HG03342 (cell line): ENCODE data around the gene STX2.
A peak's percentile ranks its signal among the peaks of the same experiment; 100 is the strongest.
"Not testable (repeated sequence)": the region's sequence is repeated elsewhere in the genome, so short reads cannot be mapped to it uniquely, and the experiment has no call there.

Experiments
- ATAC-seq: cut with Tn5 transposase; IDR thresholded peaks from one replicate; pipeline ENCODE4 v1.9.1; 2021; ENCODE audit warnings: mild to moderate bottlenecking, moderate library complexity; ENCODE audit not compliant: unreplicated experiment

The STX2 gene

DNA sequence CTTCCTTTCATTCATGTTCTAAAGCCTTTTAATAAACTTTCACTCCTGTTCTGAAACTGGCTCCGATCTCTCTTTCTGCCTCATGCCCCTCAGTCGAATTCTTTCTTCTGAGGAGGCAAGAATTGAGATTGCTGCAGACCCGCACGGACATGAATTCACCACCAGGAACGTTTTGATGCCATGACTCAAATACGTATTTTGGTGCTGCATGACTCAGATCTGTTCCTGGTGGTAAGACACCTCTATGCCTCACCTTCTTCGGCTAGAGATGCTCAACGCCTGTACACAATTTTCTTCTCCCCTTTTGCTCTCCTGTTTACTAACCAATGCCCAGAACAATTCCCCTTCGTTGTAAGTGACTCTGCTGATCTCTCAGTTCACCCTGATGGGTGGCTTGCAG, 70.9 kb downstream of the STX2 start:
- ATAC-seq: no peak

DNA sequence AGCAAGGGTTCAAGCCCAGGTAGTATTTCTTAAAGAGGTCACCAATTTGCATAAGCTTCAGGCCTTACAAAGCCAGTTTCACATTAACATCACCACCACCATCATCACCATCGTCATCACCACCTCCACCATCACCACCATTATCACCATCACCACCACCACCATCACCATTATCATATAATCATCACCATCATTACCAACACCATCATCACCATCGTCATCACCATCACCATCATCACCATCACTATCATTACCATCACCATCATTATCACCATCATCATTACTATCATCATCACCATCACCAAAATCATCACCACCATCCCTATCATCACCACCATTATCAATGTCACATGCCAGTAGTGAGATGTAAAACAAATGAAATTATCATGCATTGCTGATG, 72.6 kb downstream of the STX2 start:
- no peak for ATAC-seq

DNA sequence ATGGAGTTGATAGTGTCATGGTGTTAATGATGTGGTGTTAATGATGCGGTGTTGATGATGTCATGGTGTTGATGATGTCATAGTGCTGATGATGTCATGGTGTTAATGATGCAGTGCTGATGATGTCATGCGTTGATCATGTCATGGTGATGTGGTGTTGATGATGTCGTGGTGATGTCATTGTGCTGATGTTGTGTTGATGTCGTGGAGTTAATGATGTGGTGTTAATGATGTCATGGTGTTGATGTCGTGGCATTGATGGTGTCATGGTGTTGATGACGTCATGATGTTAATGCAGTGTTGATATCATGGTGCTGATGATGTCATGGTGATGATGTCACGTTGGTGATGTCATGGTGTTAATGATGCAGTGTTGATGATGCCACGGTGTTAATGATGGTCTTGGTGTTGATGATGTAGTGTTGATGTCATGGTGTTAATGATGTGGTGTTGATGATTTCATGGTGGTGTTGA, 73.8 kb downstream of the STX2 start:
- ATAC-seq: no peak

DNA sequence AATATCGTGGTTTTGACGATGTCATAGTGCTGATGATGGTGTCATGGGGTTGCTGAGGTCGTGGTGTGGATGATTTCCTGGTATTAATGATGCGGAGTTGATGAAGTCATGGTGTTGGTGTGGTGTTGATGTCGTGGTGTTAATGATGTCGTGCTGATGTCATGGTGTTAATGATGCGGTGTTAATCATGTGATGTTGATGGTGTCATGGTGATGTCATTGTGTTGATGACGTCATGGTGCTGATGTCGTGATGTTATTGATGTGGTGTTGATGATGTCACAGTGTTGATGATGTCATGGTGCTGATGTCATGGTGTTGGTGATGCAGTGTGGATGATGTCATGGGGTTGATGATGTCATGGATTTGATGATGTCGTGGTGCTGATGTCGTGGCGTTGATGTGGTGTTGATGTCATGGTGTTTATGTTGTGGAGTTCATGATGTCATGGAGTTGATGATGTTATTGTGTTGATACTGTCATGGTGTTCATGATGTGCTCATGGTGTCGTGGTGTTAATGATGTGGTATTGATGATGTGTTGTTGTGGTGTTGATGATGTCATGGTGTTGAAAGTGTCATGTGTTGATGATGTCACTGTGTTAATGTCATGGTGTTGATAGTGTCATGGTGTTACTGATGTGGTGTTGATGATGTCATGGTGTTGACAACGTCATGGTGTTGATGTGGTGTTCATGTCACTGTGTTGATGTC, 74.4 kb downstream of the STX2 start:
- ATAC-seq: no peak

DNA sequence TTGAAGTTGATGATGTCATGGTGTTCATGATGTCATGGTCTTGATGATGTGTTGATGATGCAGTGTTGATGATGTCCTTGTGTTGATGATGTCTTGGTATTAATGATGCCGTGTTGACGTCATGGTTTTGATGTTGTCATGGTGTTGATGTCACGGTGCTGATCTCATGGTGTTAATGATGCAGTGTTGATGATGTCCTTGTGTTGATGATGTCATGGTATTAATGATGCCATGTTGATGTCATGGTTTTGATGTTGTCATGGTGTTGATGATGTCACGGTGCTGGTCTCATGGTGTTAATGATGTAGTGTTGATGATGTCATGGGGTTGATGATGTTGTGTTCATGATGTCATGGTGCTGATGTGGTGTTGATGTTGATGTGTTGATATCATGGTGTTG, 75.0 kb downstream of the STX2 start:
- no peak for ATAC-seq

DNA sequence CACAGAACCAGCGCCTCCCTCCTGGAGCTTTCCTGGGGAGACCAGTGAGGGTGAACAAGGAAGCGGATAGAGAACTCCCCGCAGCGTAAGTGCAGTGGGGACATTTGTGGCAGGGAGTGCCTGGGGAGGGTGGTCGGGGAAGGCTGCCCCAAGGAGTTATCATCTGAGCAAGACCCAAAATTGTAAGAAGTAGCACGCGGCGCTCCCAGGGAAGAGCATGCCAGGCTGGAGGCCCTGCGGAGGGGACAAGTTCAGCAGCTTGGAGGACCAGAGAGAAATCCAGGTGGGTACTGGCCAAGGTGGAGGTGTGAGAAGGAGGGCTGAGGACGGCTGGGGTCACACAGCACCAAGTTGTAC, 76.8 kb downstream of the STX2 start:
- ATAC-seq: no peak

DNA sequence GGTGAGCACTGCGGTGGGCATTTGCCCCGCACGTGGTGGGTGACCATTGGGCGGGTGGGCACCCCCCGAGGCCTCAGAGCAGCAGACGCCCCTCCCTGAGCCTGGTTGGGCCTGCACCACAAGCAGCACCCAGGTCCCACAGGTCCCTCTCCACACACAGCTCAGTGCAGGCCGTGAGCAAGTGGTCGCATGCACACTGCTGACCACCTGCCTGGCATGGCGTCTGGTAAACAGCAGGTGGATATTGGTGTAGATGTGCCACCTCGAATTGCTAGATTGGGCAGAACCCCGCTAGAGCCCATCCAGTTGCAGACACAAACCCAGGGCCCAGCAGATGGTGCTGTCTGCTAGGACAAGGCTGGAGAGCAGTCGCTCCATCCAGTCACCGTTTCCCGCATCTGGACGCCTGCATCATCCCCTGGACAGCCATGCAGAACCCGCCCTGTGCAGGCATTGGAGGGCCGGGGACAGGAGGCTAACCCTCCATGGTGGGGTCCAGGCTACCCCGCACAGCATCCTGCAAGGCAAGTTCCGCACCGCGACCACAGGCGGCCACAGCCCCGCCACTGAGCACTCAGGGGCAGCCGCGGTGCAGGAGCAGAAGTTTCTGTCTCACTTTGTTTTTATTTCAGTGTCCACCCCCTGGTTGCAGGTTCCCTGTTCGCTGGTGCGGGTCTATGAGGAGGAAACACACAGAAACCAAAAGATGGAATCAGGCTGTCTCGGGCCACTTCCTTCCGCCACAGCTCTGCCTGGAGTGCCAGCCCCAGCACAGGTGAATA, 77.3 kb downstream of the STX2 start:
- ATAC-seq: peak; percentile 36

DNA sequence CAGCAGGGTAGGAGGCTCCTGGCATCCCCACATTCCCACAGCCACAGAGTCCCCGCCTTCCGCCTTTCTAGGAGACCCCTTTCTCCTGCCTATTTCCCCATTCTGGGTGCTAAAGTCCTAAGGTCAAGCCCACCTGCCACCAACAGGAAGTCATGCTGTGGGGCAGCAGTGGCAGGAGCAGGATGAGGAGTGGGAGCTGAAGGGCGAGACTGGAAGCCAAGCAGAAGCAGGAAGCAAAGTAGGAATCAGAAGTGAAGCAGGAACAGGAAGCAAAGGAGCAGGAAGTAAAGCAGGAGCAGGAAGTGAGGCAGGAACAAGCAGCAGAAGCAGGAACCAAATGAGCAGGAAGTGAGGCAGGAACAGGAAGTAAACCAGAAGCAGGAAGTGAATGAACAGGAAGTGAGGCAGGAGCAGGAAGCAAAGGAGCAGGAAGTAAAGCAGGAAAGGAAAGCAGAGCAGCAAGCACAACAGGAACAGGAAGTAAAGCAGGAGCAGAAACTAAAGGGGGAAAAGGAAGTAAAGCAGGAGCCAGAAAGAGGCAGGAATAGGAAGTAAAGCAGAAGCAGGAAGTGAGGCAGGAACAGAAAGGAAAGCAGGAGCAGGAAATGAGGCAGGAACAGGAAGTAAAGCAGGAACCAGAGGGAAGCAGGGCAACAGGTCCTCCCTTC, 84.7 kb downstream of the STX2 start:
- no peak for ATAC-seq

DNA sequence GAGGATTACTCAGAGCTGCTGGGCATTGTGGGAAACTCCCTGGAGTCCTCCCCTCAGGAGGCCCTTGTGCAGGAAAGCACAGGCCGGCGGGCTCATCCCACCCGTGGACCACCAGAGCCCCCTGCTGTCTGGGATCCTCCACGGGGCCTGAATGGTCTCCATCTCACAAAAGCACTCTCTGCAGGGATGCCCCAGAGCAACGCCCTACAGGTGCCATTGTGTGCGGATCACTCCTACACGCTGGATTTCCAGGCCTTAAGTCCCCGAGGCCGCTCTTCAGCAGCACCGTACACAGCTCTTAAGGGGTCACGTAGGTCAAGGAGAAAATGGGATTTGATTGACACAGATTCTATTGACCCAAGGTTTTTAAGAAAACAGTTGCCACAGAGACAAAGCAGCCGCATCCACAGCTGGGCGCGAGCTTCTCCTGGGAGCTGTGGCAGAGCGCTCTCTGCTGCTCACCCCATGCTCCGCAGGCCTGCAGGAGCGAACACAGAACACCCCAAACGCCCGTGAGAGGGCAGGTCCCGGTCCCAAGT, 86.3 kb downstream of the STX2 start:
- no peak for ATAC-seq

DNA sequence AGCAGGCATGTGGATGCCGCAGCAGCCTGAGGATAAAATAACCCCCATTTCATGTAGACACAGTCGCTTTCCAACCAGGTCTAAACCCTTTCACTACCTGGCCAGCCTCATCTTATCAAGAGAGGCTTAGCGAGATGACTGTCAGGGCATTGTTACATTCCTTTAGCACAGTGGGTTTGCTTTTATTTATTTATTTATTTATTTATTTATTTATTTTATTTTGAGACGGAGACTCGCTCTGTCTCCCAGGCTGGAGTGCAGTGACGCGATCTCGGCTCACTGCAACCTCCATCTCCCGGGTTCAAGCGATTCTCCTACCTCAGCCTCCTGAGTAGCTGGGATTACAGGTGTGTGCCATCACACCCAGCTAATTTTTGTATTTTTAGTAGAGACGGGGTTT, 87.0 kb downstream of the STX2 start:
- not testable (repeated sequence) for ATAC-seq

DNA sequence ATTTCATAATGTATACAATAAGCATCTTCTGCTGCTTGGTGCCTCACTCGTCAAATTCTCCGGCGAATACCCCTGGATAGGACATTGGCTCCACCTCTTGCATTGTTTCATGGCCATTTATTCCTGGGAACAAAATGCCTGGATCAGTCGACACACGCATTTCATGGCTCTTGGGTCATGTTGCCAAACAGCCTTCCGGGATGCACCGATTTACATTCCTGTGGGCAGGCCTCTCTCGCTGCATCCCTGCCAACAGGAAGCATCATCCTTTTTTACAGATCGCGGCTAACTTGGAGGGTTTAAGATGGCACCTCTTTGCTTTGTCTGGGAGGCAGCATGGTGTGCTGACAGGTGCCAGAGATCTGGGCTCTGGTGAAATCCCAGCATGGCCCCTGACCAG, 90.3 kb downstream of the STX2 start:
- no peak for ATAC-seq

DNA sequence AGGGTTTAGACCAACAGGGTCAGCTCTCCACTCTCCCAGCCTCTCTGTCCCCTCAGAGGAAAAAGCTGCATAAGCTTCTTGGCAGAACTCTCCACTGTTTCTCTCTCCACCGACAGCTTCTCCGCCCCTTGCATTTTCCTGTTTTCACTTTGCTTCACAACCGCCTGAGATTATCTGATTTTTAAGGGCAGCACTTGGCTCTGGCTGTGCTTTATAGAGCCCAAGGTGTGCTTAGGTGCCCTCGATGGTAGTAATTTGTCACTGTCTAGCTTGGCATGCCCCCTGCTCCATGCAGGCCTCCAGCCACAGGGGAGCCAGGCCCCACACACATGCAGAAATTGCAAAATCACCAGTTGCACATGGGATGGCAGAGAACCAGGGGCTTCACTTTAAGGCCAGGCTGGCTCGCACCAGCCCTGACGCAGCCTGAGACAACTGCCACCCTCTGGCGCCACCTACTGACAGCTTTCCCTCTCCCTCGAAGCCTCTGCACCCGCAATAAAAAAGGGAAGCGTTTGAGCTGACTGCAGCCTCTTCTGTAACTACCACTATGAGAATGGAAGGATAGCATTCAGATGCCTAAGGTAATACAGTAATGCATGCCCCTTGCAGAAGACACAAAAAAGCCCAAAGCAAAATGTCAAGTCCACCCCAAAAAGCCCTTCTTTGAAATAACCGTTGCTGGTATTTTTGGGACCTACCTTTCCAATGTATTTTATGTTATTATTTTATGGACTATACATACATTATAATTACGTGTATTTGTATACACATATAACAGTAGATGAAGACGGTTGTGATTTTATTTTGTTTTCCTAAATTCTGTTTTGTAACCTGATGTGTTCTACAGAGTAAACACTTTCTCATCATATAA, 90.9 kb downstream of the STX2 start:
- peak; percentile 91 for ATAC-seq

DNA sequence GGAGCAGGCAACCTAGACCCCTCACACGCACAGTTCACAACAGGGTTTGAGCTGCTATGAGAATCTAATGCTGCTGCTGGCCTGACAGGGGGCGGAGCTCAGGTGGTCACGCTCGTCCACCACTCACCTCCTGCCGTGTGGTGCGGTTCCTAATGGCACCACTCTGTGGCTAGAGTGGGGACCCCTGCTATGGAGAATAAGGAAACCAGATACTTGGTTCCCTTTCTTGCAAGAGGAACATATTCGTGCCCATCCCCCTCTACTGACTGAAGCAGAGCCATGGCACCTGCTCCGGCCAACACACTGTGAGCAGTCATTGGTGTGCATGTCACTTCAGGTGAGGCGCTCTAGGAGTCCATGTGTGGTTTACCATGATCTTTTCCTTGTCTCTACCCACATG, 92.5 kb downstream of the STX2 start:
- no peak for ATAC-seq

DNA sequence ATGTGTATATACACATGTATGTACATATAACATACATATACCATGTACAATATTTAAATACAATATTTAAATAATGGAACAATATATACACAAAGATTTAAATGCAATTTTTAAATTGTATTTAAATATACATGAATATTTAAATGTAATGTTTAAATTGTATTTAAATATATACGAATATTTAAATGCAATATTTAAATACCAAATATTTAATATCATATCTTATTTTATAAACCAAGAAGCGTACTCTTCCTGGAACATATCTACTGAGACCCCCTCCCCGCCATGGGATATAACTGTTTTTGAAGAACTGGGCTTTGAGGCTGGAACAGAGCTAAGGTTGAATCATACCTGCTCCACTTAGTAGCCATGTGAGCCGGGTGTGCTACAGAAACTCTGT, 93.1 kb downstream of the STX2 start:
- no peak for ATAC-seq

DNA sequence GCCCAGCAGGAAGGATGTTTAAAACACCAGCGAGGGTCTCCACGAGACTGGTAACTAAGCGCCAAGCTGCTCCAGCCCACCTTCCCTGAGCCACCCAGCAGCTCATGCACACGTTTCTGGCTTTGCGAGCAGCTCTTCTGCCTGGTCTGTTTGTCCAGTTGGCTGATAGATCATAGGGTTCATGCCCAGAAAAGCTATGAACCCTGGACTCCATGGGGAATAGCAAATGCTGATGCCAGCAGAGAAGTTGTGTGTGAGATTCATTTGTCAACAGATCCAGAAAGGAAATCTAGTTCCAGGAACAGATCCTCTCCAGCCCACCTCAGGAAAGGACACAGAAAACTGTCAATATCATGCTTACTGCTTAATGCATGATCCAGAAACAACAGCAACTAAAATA, 94.8 kb downstream of the STX2 start:
- ATAC-seq: no peak

DNA sequence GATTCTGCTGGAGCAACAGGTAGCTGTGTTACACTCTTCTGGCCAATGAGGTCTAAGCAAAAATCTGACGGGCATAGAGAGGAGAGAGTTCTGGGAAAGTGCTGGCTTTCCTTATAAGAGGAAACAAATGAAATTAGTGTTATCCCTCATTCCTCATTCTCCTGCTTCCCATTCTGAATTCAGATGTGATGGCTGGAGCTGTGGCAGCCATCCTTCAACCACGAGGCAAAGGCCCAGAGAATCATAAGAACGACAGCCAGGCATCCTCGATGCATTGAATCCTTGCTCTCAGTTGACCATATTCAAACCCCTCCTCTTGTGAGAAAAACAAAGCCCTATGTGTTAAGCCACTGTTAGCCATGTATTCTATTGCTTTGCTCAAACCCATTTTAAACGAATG, 95.4 kb downstream of the STX2 start:
- ATAC-seq: no peak

DNA sequence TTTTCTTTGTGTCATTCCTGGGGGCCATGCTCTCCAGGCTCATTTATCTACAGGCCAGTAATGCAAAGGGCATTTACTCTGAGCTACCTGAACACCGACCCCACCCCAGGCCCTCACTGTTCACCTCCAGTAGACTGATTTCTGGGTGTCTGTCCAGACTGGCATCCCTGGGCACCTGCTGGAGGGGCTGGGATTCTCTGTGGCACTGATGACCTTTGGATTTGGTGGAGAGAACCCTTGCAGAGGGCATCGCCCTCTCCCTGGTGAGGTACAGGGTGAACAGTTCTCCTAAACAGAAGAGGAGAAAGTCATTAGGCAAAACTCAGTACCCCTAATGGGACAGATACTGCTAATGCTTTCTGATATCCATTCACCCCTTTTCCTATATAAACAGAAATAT, 95.9 kb downstream of the STX2 start:
- ATAC-seq: no peak

DNA sequence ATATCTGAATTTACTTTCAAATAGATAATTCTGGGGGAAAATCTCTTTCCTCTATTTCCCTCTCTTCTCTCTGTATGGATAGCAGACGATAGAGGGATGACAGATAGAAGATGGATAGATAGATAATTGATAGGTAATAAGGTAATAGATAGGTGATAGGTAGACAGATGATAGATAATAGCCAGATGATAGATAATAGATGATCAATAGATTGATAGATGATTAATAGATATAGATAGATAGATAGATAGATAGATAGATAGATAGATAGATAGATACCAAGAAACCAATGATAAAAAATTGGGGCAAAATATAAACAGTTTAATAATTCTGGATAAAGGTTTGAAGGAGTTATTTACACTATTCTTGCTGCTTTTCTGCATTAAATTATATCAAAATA, 96.3 kb downstream of the STX2 start:
- no peak for ATAC-seq

DNA sequence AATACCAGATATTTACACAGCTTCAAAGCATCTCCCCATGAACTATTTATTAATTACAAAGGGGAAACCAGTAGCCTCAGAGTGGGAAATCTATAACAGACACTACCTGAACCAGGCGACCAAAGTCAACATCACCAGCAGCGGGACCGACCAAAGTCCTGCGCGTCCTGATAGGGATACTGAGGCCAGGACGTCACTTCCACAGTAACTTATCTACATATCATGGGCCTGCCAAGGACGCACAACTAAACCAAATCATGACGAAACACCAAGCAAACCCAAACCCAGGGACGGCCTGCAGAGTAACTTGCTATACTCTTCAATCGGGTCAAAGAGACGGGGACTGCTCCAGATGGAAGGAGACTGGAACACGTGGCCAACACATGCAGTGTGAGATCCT, 96.9 kb downstream of the STX2 start:
- no peak for ATAC-seq
